OCI-LY7 (cell line): ENCODE results near the gene SLC25A26.

Experiments used
- EZH2phosphoT487 ChIP-seq: fragments of 200-600 bp; sonication (generic); IDR thresholded peaks from 2 replicates; pipeline ENCODE4 v1.6.1; 2018; ENCODE audit warnings: low read depth, borderline replicate concordance, mild to moderate bottlenecking, mixed run types, antibody characterized with exemption, low read length, moderate library complexity, mixed read lengths
- TF ChIP-seq, protein P1 (sequence below): fragments of 200-600 bp; sonication (generic); conservative IDR thresholded peaks from 2 replicates; pipeline ENCODE4 v1.5.1; 2014; ENCODE audit warnings: mild to moderate bottlenecking, antibody characterized with exemption, low read length, moderate library complexity, mixed read lengths

DNA sequence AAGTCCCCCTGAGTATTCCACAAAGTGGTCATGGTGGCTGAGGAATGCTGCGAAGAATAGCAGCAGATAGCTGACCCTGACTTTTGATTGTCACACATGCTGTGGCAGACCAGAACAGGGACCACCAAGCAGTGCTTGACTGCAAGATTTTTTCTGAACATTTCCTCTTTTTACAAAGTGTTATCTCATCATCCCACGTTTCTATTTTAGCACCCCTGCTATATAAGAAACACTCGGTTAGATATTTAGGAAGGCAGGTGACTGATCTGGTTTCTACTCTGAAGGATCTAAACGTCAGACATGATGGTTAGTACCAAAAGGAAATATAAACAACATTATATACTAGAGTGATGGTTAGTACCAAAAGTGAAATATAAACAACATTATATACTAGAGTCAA lies 9.1 kb downstream of the SLC25A26 start:
- TF ChIP-seq, protein P1, sequence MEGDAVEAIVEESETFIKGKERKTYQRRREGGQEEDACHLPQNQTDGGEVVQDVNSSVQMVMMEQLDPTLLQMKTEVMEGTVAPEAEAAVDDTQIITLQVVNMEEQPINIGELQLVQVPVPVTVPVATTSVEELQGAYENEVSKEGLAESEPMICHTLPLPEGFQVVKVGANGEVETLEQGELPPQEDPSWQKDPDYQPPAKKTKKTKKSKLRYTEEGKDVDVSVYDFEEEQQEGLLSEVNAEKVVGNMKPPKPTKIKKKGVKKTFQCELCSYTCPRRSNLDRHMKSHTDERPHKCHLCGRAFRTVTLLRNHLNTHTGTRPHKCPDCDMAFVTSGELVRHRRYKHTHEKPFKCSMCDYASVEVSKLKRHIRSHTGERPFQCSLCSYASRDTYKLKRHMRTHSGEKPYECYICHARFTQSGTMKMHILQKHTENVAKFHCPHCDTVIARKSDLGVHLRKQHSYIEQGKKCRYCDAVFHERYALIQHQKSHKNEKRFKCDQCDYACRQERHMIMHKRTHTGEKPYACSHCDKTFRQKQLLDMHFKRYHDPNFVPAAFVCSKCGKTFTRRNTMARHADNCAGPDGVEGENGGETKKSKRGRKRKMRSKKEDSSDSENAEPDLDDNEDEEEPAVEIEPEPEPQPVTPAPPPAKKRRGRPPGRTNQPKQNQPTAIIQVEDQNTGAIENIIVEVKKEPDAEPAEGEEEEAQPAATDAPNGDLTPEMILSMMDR, result no peak
- no peak for TF ChIP-seq EZH2phosphoT487
